HuH-7.5 (cell line): ENCODE results near the gene ACTN4.

ENCODE experiments used
- DNase-seq: peaks from one replicate; pipeline ENCODE4 v3.0.0; 2011; ENCODE audit warnings: low spot score

ACTN4 gene

GRCh38 chr19:38635483-38636399 is 11.7 kb upstream of the ACTN4 start:
- no peak for DNase-seq

- no peak for DNase-seq
These were observed 9.0 kb upstream of the ACTN4 start for GRCh38 chr19:38638461-38638860.

GRCh38 chr19:38639679-38640078 is 7.8 kb upstream of the ACTN4 start:
- no peak for DNase-seq

- DNase-seq, result no peak
These were observed 7.1 kb upstream of the ACTN4 start for GRCh38 chr19:38640368-38640767.

GRCh38 chr19:38642176-38642575 is 5.3 kb upstream of the ACTN4 start:
- no peak for DNase-seq

GRCh38 chr19:38644719-38645118 is 2.7 kb upstream of the ACTN4 start:
- DNase-seq, result no peak

GRCh38 chr19:38647966-38648768 is 718 bp downstream of the ACTN4 start:
- no peak for DNase-seq

GRCh38 chr19:38648769-38649304 is 1.4 kb downstream of the ACTN4 start:
- DNase-seq, result no peak

- peak; percentile 33 for DNase-seq
These were observed 2.1 kb downstream of the ACTN4 start for GRCh38 chr19:38649305-38650171.

GRCh38 chr19:38650172-38650775 is 2.8 kb downstream of the ACTN4 start:
- peak; percentile 24 for DNase-seq

- DNase-seq, result no peak
These were observed 3.6 kb downstream of the ACTN4 start for GRCh38 chr19:38650911-38651584.

- DNase-seq, result peak; percentile 73
These were observed 5.7 kb downstream of the ACTN4 start for GRCh38 chr19:38653028-38653571.

- no peak for DNase-seq
These were observed 7.2 kb downstream of the ACTN4 start for GRCh38 chr19:38654628-38655055.

- DNase-seq, result no peak
These were observed 7.8 kb downstream of the ACTN4 start for GRCh38 chr19:38655148-38655824.

GRCh38 chr19:38656171-38656981 is 8.9 kb downstream of the ACTN4 start:
- no peak for DNase-seq

GRCh38 chr19:38657633-38658222 is 10.3 kb downstream of the ACTN4 start:
- DNase-seq, result no peak

GRCh38 chr19:38658462-38659306 is 11.2 kb downstream of the ACTN4 start:
- DNase-seq, result peak; percentile 71

- DNase-seq, result no peak
These were observed 13.3 kb downstream of the ACTN4 start for GRCh38 chr19:38660724-38661123.
